Activated CD4-positive, alpha-beta T cell treated with anti-CD3 and anti-CD28 coated beads, Interleukin-2, amount 10 ng/mL, durations not matched to agents 24 days and 14 days (primary cell): ENCODE results near the gene DZIP1. TPM values are rescaled to one million over a fixed set of nuclear protein-coding genes. Genes with fewer than 3 reads are reported as not detected.
"Not testable (repeated sequence)": the region's sequence is repeated elsewhere in the genome, so short reads cannot be mapped to it uniquely, and the experiment has no call there.

Experiments used
- DNase-seq: peaks from one replicate; pipeline ENCODE4 v3.0.0; 2022
- H3K27ac Mint-ChIP-seq: one replicate; pipeline ENCODE4 v1.8.0; 2022; ENCODE audit warnings: mild to moderate bottlenecking, mixed read lengths
- H3K27me3 Mint-ChIP-seq: one replicate; pipeline ENCODE4 v1.8.0; 2022; ENCODE audit warnings: mixed read lengths
- H3K36me3 Mint-ChIP-seq: one replicate; pipeline ENCODE4 v1.8.0; 2022; ENCODE audit warnings: low read depth, mild to moderate bottlenecking, mixed read lengths
- H3K4me1 Mint-ChIP-seq: one replicate; pipeline ENCODE4 v1.8.0; 2021; ENCODE audit warnings: mixed read lengths
- H3K4me3 Mint-ChIP-seq: one replicate; pipeline ENCODE4 v1.8.0; 2022; ENCODE audit warnings: mild to moderate bottlenecking, moderate library complexity, mixed read lengths
- H3K9me3 Mint-ChIP-seq: one replicate; pipeline ENCODE4 v1.8.0; 2021; ENCODE audit warnings: mixed read lengths
- intact Hi-C: fragments of 100-400 bp; cut with micrococcal nuclease; formaldehyde crosslinking; loops from one replicate; pipeline ENCODE4 v1.15.1; 2023
- total RNA-seq: library from RNA; stranded (reverse); gene quantifications from 2 replicates; pipeline ENCODE4 v1.2.3, GENCODE V29; 2022

The DZIP1 gene
- total RNA-seq, 1 donor from 2014 or later, result 0.12 TPM

DNA sequence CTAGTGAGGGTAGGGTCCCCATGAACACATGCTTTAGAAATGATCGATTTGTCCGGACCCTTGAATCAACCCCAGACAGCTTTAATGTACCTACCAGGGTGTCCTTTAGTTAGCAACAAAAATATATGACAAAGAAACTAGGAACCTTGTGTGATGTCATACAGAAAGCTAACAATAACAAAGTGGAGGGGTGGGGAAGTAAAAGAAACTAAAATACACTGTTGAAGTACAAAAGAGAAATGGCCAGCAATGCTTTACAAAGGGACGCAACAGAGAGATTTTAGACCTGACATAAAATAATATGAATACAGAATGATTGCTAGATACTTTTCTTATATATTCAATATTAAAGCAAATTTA is 40.0 kb downstream of the DZIP1 start:
- no peaks in the 10 kb centered on the region for H3K36me3 Mint-ChIP-seq
- no peak for DNase-seq
- intact Hi-C loops, result no loop called here
- H3K27me3 Mint-ChIP-seq, result peaks cover 12% of the 10 kb centered on the region
- no peaks in the 10 kb centered on the region for H3K9me3 Mint-ChIP-seq
- no peaks in the 10 kb centered on the region for H3K4me1 Mint-ChIP-seq
- no peak overlapping the region for H3K4me3 Mint-ChIP-seq
- no peak overlapping the region for H3K27ac Mint-ChIP-seq

DNA sequence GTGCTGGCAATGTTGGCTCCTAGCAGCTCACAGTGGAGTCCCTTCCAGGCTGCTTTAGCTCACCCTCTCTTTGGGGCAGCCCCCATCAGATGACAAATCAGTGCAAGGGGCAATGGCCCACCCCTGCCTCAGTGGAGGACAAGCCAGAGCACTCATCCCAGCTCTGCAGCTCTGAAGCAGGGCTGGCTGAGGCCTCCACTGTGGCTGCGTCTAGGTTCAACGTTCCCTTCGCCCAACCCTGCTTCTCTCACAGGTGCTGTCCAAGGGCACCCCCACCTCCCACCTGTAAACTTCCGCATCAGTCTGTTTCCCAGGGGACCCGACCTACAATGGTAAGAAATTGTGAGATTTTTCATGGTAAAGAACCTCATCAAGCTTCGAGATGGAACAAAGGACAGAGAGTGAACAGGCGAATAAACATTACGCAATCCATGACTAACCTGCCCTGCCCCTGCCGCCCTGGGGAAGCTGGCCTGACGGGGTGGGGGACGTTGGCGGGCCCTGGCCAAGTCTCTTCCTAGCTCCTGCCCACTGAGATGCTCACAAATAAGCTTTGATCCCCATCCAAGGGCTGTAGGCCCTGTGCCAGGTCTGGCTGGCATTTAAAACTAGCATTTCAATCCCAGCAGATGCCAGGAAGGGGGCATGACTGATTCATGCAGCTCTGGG is 40.5 kb downstream of the DZIP1 start:
- no peak overlapping the region for H3K4me3 Mint-ChIP-seq
- no peaks in the 10 kb centered on the region for H3K9me3 Mint-ChIP-seq
- H3K4me1 Mint-ChIP-seq, result no peaks in the 10 kb centered on the region
- H3K27ac Mint-ChIP-seq, result no peak overlapping the region
- H3K27me3 Mint-ChIP-seq, result peaks cover 13% of the 10 kb centered on the region
- no peaks in the 10 kb centered on the region for H3K36me3 Mint-ChIP-seq
- intact Hi-C loops, result no loop called here
- no peak for DNase-seq

DNA sequence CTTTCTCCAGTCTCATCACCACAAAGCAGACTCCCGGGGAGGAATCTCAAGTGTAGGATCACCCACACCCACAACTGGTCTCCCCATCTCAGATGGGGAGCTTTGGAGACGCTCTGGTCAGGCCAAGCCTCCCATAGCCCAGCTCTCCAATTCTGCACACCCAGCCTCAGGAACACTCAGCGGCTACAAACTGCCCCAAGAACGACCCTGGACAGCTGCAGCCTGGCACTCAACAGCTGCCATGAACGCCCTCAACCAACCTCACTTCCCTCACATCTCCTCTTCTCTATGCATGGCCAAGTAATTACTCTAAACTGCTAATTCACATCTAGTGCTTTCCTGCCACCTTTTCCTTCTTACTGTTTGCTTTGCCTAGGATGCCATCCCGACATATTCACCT is 42.6 kb downstream of the DZIP1 start:
- no peaks in the 10 kb centered on the region for H3K4me1 Mint-ChIP-seq
- DNase-seq, result no peak
- no peaks in the 10 kb centered on the region for H3K36me3 Mint-ChIP-seq
- H3K27ac Mint-ChIP-seq, result no peak overlapping the region
- H3K4me3 Mint-ChIP-seq, result no peak overlapping the region
- H3K9me3 Mint-ChIP-seq, result no peaks in the 10 kb centered on the region
- intact Hi-C loops, result no loop called here
- peaks cover 10% of the 10 kb centered on the region for H3K27me3 Mint-ChIP-seq

DNA sequence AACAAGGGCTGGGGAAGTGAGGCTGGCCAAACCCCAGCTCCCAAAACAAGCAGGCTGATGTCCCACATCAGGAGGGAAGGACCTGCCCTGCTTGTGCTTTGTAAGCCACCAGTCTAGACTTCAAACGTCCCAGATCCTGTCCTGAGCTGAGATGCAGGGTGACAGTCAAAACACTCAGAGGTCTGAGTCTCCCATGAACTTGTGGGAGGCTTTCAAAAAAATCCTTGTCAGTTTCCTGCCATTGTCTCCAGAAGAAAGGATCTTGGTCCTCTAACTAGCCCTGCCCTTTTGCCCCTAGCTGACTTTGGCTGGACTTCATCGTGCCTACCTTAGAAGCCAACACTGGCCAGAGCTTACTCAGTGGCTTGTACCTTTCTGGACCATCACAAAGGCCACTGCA is 43.3 kb downstream of the DZIP1 start:
- no peaks in the 10 kb centered on the region for H3K36me3 Mint-ChIP-seq
- H3K27ac Mint-ChIP-seq, result no peak overlapping the region
- intact Hi-C loops, result no loop called here
- H3K4me3 Mint-ChIP-seq, result no peak overlapping the region
- H3K27me3 Mint-ChIP-seq, result peaks cover 10% of the 10 kb centered on the region
- no peaks in the 10 kb centered on the region for H3K9me3 Mint-ChIP-seq
- no peaks in the 10 kb centered on the region for H3K4me1 Mint-ChIP-seq
- DNase-seq, result no peak

DNA sequence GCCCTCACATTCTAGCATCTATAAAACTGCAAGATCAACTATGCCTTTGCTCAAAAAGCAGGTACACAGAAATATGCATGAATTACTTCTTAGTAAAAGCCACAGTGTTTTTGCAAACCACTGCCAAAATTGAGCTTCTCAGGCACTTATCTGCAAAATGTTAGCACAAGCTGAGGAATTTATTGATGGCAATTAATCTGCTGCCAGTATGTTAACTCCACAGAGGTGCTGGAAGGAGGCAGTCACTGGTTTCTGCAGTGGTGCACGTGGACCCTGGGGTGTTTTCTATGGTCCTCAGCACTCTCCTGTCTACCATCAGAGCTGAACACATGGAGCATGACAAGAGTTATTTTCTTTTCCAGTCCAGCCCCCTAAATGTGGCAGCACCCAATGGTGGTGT is 47.8 kb downstream of the DZIP1 start:
- no peak for DNase-seq
- no peaks in the 10 kb centered on the region for H3K36me3 Mint-ChIP-seq
- no peaks in the 10 kb centered on the region for H3K9me3 Mint-ChIP-seq
- H3K4me1 Mint-ChIP-seq, result no peaks in the 10 kb centered on the region
- H3K27me3 Mint-ChIP-seq, result peaks cover 8% of the 10 kb centered on the region
- intact Hi-C loops, result no loop called here
- no peak overlapping the region for H3K4me3 Mint-ChIP-seq
- H3K27ac Mint-ChIP-seq, result no peak overlapping the region

DNA sequence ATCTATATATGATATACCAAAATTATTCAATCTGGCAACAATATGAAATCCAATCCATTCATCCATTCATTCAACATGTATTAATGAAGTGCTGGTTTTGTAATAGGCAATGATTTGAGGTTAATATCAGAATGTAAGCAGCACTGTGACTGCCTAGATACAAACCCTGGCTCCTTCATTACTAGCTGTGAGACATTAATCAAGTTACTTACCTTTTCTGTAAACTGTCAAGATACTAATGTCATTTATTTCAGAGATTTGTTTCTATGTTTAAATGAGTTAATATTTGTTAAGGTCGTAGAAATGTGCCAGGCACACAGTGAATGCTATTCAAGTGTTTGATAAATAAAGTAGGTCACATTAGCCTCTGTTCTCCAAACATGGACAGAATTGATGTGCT is 51.0 kb downstream of the DZIP1 start:
- H3K4me3 Mint-ChIP-seq, result no peak overlapping the region

DNA sequence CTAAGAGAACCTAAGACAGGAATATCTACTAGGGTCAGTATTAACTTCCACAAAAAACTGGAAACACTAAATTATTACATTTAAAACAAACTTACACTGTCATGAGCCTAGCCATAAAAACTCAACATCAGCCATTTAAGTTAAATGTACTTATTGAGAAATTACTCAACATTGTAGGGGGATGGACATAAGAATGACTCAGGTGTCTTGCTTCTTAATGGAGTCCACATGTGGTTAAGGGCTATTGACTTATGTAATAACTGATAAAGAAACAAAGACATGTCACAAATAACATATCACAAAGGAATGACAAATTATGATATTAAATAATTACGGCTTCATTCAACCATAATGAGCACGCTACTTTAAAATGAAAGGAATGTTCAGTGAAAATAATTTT is 55.8 kb downstream of the DZIP1 start:
- no peak for DNase-seq
- no peaks in the 10 kb centered on the region for H3K9me3 Mint-ChIP-seq
- no peak overlapping the region for H3K27ac Mint-ChIP-seq
- H3K36me3 Mint-ChIP-seq, result no peaks in the 10 kb centered on the region
- intact Hi-C loops, result no loop called here
- peaks cover 6% of the 10 kb centered on the region for H3K27me3 Mint-ChIP-seq
- H3K4me1 Mint-ChIP-seq, result no peaks in the 10 kb centered on the region
- no peak overlapping the region for H3K4me3 Mint-ChIP-seq

More for the DNA sequence above, 51.0 kb downstream of the DZIP1 start:
- DNase-seq, result no peak
- no peaks in the 10 kb centered on the region for H3K9me3 Mint-ChIP-seq
- H3K4me1 Mint-ChIP-seq, result no peaks in the 10 kb centered on the region
- intact Hi-C loops, result no loop called here
- peaks cover 10% of the 10 kb centered on the region for H3K27me3 Mint-ChIP-seq
- H3K27ac Mint-ChIP-seq, result no peak overlapping the region
- no peaks in the 10 kb centered on the region for H3K36me3 Mint-ChIP-seq

DNA sequence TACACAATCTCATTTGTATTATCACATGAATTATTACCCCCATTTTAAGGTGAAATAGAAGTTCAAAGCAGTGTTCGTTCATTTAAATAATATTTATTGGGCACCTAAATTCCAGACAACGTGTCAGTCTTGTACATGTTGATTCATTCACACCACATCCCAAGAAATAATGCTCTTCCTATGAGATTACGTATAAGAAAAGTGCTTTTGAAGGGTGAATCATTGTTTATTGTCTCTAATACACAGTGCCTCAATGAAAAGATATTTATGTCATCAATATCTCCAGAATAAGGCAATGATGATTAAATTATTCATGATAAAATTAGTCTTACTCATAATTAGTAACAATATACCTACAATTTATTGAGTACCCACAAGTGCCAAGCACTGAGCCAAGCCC is 56.4 kb downstream of the DZIP1 start:
- H3K4me3 Mint-ChIP-seq, result no peak overlapping the region
- intact Hi-C loops, result no loop called here
- no peaks in the 10 kb centered on the region for H3K9me3 Mint-ChIP-seq
- H3K27ac Mint-ChIP-seq, result no peak overlapping the region
- H3K27me3 Mint-ChIP-seq, result peaks cover 6% of the 10 kb centered on the region
- DNase-seq, result no peak
- no peaks in the 10 kb centered on the region for H3K4me1 Mint-ChIP-seq
- no peaks in the 10 kb centered on the region for H3K36me3 Mint-ChIP-seq

DNA sequence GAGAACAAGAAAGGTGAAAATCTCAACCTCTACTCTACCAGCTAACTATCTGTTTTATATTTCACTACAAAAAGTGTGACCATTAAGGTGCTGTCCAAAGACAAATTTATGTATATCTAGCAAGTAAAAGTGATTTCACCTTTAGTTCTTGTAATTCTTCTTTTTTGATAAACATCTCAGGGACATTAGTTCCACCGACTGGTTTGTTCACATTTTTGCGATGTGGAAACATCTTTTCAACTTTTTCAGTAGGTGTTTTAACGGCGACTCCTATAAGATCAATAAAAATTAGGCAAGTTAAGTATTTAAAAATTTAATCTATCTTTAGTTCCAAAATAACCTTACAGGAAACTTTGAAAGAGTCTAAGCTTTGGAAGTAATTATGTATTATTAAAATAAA is 58.6 kb downstream of the DZIP1 start:
- intact Hi-C loops, result no loop called here
- Mint-ChIP-seq H3K27me3 (peaks cover 6% of the 10 kb centered on the region), H3K27ac (no peak overlapping the region), H3K4me1 (no peaks in the 10 kb centered on the region), H3K9me3 (no peaks in the 10 kb centered on the region), H3K36me3 (no peaks in the 10 kb centered on the region), H3K4me3 (no peak overlapping the region)
- DNase-seq, result no peak

DNA sequence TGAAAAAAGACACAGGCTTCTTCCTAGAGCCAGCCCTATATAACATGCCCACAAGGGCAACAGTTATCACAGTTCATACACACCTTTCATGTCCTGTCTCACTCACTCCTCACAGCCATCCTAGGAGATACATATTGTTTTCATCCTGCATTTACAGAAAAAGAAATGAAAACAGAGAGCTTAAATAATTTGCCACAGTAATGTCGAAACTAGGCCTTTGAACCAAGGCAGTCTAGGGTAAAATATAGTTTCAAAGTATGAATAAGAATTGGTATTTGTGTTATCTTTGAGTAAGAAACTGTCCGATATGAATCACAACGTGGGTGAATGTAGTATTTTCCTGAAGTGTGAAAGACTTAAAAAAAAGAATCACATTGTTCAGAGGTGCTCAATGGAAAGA is 65.2 kb downstream of the DZIP1 start:
- no peaks in the 10 kb centered on the region for H3K36me3 Mint-ChIP-seq
- no peak overlapping the region for H3K27ac Mint-ChIP-seq
- intact Hi-C loops, result no loop called here
- no peak for DNase-seq
- H3K27me3 Mint-ChIP-seq, result peaks cover 3% of the 10 kb centered on the region
- no peaks in the 10 kb centered on the region for H3K9me3 Mint-ChIP-seq
- H3K4me3 Mint-ChIP-seq, result no peak overlapping the region
- H3K4me1 Mint-ChIP-seq, result peaks cover 5% of the 10 kb centered on the region

DNA sequence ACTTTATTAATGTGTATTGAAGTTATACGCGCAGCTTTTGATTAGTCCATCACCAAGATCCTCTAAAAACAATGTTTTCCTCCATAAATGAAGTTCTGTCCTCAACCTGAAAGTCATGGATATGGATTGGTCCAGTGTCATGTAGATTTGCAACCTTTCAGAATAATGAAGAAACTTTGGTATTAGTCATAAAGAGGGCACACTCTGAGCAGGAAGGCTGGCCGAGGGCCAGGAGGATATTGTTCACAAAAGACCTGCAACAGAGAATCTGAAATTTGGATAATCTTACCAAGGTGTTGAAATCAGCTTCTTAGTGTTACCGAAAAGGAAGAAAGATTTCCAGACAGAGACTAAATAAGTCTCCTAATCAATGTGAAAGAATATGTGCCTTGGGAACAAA is 71.3 kb downstream of the DZIP1 start:
- intact Hi-C loops, result no loop called here

DNA sequence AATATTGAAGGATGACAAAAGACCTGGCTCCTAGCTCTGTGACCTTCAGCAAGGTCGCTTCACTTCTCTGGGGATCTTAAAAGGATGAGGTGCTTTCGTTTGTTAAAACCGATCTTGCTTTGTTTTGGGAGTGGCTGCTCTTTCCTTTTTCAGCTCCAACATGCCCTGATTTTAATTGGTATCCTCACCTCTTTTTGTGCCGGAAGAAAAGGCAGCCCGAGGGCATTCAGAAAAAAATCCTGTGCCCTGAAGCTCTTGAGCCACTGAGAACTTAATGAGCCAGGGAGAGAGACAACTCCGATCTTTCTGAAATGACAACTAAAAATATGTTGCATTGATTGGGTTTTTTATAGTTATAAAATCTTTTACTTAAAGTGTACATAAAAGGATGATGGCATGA is 72.6 kb downstream of the DZIP1 start:
- no peaks in the 10 kb centered on the region for H3K27me3 Mint-ChIP-seq
- no peaks in the 10 kb centered on the region for H3K4me1 Mint-ChIP-seq
- DNase-seq, result no peak
- intact Hi-C loops, result no loop called here
- H3K27ac Mint-ChIP-seq, result no peak overlapping the region
- H3K9me3 Mint-ChIP-seq, result no peaks in the 10 kb centered on the region
- no peaks in the 10 kb centered on the region for H3K36me3 Mint-ChIP-seq
- H3K4me3 Mint-ChIP-seq, result no peak overlapping the region

More for the DNA sequence above, 71.3 kb downstream of the DZIP1 start:
- H3K27ac Mint-ChIP-seq, result no peak overlapping the region
- no peaks in the 10 kb centered on the region for H3K36me3 Mint-ChIP-seq
- no peaks in the 10 kb centered on the region for H3K27me3 Mint-ChIP-seq
- no peaks in the 10 kb centered on the region for H3K4me1 Mint-ChIP-seq
- H3K4me3 Mint-ChIP-seq, result no peak overlapping the region
- no peak for DNase-seq
- H3K9me3 Mint-ChIP-seq, result no peaks in the 10 kb centered on the region

DNA sequence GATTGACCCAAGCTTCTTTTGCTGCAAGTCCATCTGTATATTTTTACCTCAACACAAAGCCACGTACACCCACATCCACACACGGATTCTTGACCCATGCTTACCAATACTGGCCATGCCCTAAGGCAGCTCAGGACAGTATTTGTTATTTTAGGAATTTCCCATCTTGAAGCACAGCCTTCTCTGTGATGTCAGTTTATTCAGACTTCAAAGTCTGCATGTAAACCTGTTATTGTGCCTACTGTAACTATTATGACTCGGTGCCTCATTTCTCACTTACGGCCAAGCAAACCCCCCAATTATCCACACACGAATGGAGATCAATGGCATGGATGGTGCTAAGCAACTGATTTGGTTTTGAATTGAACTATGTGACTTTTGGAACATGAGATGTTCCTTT is 74.5 kb downstream of the DZIP1 start:
- intact Hi-C loops, result no loop called here

DNA sequence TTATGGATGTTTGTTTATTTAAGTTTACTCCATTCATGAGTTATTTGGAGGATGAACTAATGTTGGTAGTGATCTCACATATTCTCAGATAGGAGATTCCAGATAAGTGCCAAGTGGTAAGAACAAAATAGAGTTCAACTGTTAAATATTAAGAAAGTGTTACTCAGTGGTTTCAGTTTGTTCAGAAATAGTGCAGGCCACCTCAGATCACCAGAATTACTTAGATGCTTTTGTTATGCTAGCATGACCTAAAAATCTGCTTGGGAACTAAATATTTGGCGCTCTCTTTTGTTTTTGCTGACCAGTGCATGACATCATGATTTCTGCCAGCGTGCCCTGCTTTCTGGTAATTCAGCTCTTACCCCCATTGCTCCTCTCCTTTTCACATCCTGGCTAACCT is 76.4 kb downstream of the DZIP1 start:
- peaks cover 3% of the 10 kb centered on the region for H3K27me3 Mint-ChIP-seq
- no peak overlapping the region for H3K27ac Mint-ChIP-seq
- H3K9me3 Mint-ChIP-seq, result no peaks in the 10 kb centered on the region

More for the DNA sequence above, 74.5 kb downstream of the DZIP1 start:
- H3K27ac Mint-ChIP-seq, result no peak overlapping the region
- no peaks in the 10 kb centered on the region for H3K4me1 Mint-ChIP-seq
- no peak for DNase-seq
- H3K36me3 Mint-ChIP-seq, result no peaks in the 10 kb centered on the region
- H3K4me3 Mint-ChIP-seq, result no peak overlapping the region
- H3K9me3 Mint-ChIP-seq, result no peaks in the 10 kb centered on the region
- H3K27me3 Mint-ChIP-seq, result no peaks in the 10 kb centered on the region

DNA sequence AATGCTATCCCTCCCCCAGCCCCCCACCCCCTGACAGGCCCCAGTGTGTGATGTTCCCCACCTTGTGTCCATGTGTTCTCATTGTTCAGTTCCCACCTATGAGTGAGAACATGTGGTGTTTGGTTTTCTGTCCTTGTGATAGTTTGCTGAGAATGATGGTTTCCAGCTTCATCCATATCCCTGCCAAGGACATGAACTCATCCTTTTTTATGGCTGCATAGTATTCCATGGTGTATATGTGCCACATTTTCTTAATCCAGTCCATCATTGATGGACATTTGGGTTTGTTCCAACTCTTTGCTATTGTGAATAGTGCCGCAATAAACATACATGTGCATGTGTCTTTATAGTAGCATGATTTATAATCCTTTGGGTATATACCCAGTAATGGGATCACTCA is 78.7 kb downstream of the DZIP1 start:
- DNase-seq, H3K9me3 Mint-ChIP-seq, H3K27me3 Mint-ChIP-seq, intact Hi-C loops, H3K4me3 Mint-ChIP-seq, H3K27ac Mint-ChIP-seq, H3K4me1 Mint-ChIP-seq, H3K36me3 Mint-ChIP-seq: not testable (repeated sequence)

More for the DNA sequence above, 76.4 kb downstream of the DZIP1 start:
- H3K4me3 Mint-ChIP-seq, result no peak overlapping the region
- no peaks in the 10 kb centered on the region for H3K36me3 Mint-ChIP-seq
- no peaks in the 10 kb centered on the region for H3K4me1 Mint-ChIP-seq
- no peak for DNase-seq
- intact Hi-C loops, result no loop called here
